Neural progenitor cell (in vitro differentiated cells): ENCODE measurements around the gene PRH2. TPM values are rescaled to one million over a fixed set of nuclear protein-coding genes. Genes with fewer than 3 reads are reported as not detected.

Experiments
- DNase-seq: peaks from one replicate; pipeline ENCODE4 v3.0.0-alpha.2; 2016; ENCODE audit warnings: low spot score
- H2AFZ ChIP-seq: fragments of 200-600 bp; sonication (generic); replicated peaks from 2 replicates; pipeline ENCODE4 v1.6.1; 2016; ENCODE audit warnings: antibody characterized with exemption
- H3F3A ChIP-seq: fragments of 200-600 bp; sonication (generic); 2 replicates; pipeline ENCODE4 v1.6.1; 2016; ENCODE audit warnings: antibody characterized with exemption, low read depth
- H3K27ac ChIP-seq: fragments of 200-600 bp; sonication (generic); 2 replicates; pipeline ENCODE4 v1.5.1; 2016; ENCODE audit warnings: mild to moderate bottlenecking
- H3K27me3 ChIP-seq: fragments of 200-600 bp; sonication (generic); 2 replicates; pipeline ENCODE4 v1.6.1; 2016; ENCODE audit warnings: mild to moderate bottlenecking, moderate library complexity
- H3K36me3 ChIP-seq: fragments of 200-600 bp; sonication (generic); 2 replicates; pipeline ENCODE4 v1.5.1; 2016
- H3K4me1 ChIP-seq: fragments of 200-600 bp; sonication (generic); 2 replicates; pipeline ENCODE4 v1.6.1; 2016; ENCODE audit warnings: mixed run types
- H3K4me2 ChIP-seq: fragments of 200-600 bp; sonication (generic); 2 replicates; pipeline ENCODE4 v1.6.1; 2016
- H3K4me3 ChIP-seq: fragments of 200-600 bp; sonication (generic); 2 replicates; pipeline ENCODE4 v1.5.1; 2016
- H3K79me2 ChIP-seq: fragments of 200-600 bp; sonication (generic); 2 replicates; pipeline ENCODE4 v1.6.1; 2016; ENCODE audit warnings: low read depth
- H3K9ac ChIP-seq: fragments of 200-600 bp; sonication (generic); 2 replicates; pipeline ENCODE4 v1.6.1; 2016
- H3K9me3 ChIP-seq: fragments of 200-600 bp; sonication (generic); 2 replicates; pipeline ENCODE4 v1.5.1; 2016; ENCODE audit warnings: low read depth
- H4K20me1 ChIP-seq: fragments of 200-600 bp; sonication (generic); 2 replicates; pipeline ENCODE4 v1.6.1; 2016; ENCODE audit warnings: low read depth
- H3K27ac Mint-ChIP-seq: 3 replicates; pipeline ENCODE4 v1.8.0; 2021; ENCODE audit warnings: mixed read lengths
- H3K27me3 Mint-ChIP-seq: 2 replicates; pipeline ENCODE4 v1.8.0; 2022; ENCODE audit warnings: low read depth, mild to moderate bottlenecking, inconsistent platforms, moderate library complexity, mixed read lengths; ENCODE audit not compliant: insufficient read depth
- H3K36me3 Mint-ChIP-seq: 3 replicates; pipeline ENCODE4 v1.8.0; 2021; ENCODE audit warnings: mixed read lengths
- H3K4me1 Mint-ChIP-seq: 3 replicates; pipeline ENCODE4 v1.8.0; 2021; ENCODE audit warnings: mixed read lengths
- H3K4me3 Mint-ChIP-seq: 3 replicates; pipeline ENCODE4 v1.8.0; 2021; ENCODE audit warnings: mild to moderate bottlenecking, moderate library complexity, mixed read lengths
- H3K9me3 Mint-ChIP-seq: 3 replicates; pipeline ENCODE4 v1.8.0; 2020; ENCODE audit warnings: mixed read lengths
- EZH2 ChIP-seq: fragments of 200-600 bp; sonication (generic); IDR thresholded peaks from 2 replicates; pipeline ENCODE4 v1.6.1; 2017; ENCODE audit warnings: antibody characterized with exemption, mild to moderate bottlenecking, moderate library complexity
- EZH2phosphoT487 ChIP-seq: fragments of 200-600 bp; sonication (generic); IDR thresholded peaks from 2 replicates; pipeline ENCODE4 v1.6.1; 2017; ENCODE audit warnings: antibody characterized with exemption
- total RNA-seq: library from RNA; depleted of rRNA; stranded (reverse); fragments of >200 nt; gene quantifications from 2 replicates; pipeline ENCODE4 v1.2.3, GENCODE V29; 2015; ENCODE audit warnings: low replicate concordance
- TF ChIP-seq, protein P1 (sequence below): fragments of 200-600 bp; sonication (generic); IDR thresholded peaks from 2 replicates; pipeline ENCODE4 v1.5.1; 2017; ENCODE audit warnings: antibody characterized with exemption, mild to moderate bottlenecking

PRH2 gene
- total RNA-seq, 1 donor from 2014 or later = not detected

GRCh38 chr12:10891937-10892336 lies 37.1 kb upstream of the PRH2 start:
- H3K27ac ChIP-seq = no peak overlapping the region
- Mint-ChIP-seq H3K9me3 (no peaks in the 10 kb centered on the region), H3K4me1 (peaks cover 3% of the 10 kb centered on the region), H3K4me3 (no peak overlapping the region), H3K36me3 (peaks cover 15% of the 10 kb centered on the region), H3K27ac (no peak overlapping the region), H3K27me3 (peaks cover 3% of the 10 kb centered on the region)
- no peaks in the 10 kb centered on the region for H3K27me3 ChIP-seq
- H3K4me3 ChIP-seq = no peak overlapping the region
- no peaks in the 10 kb centered on the region for H3K9me3 ChIP-seq
- no peaks in the 10 kb centered on the region for H3K79me2 ChIP-seq
- no peaks in the 10 kb centered on the region for H3K36me3 ChIP-seq
- no peak for DNase-seq
- TF ChIP-seq, protein P1, sequence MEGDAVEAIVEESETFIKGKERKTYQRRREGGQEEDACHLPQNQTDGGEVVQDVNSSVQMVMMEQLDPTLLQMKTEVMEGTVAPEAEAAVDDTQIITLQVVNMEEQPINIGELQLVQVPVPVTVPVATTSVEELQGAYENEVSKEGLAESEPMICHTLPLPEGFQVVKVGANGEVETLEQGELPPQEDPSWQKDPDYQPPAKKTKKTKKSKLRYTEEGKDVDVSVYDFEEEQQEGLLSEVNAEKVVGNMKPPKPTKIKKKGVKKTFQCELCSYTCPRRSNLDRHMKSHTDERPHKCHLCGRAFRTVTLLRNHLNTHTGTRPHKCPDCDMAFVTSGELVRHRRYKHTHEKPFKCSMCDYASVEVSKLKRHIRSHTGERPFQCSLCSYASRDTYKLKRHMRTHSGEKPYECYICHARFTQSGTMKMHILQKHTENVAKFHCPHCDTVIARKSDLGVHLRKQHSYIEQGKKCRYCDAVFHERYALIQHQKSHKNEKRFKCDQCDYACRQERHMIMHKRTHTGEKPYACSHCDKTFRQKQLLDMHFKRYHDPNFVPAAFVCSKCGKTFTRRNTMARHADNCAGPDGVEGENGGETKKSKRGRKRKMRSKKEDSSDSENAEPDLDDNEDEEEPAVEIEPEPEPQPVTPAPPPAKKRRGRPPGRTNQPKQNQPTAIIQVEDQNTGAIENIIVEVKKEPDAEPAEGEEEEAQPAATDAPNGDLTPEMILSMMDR = no peak
- TF ChIP-seq EZH2phosphoT487 (no peak), EZH2 (no peak)
- H3K4me2 ChIP-seq = no peak overlapping the region
- H3K9ac ChIP-seq = no peak overlapping the region
- no peaks in the 10 kb centered on the region for H3F3A ChIP-seq
- no peak overlapping the region for H2AFZ ChIP-seq
- no peaks in the 10 kb centered on the region for H3K4me1 ChIP-seq
- H4K20me1 ChIP-seq = no peaks in the 10 kb centered on the region

- Histone ChIP-seq H3K27me3 (no peaks in the 10 kb centered on the region), H3K79me2 (no peaks in the 10 kb centered on the region), H3K27ac (no peak overlapping the region), H3K36me3 (no peaks in the 10 kb centered on the region), H3K9ac (no peak overlapping the region), H3K4me3 (no peak overlapping the region), H3K4me2 (no peak overlapping the region), H3K9me3 (no peaks in the 10 kb centered on the region), H3F3A (no peaks in the 10 kb centered on the region), H4K20me1 (no peaks in the 10 kb centered on the region), H3K4me1 (no peaks in the 10 kb centered on the region), H2AFZ (no peak overlapping the region)
- Mint-ChIP-seq H3K4me3 (no peak overlapping the region), H3K9me3 (peaks cover 13% of the 10 kb centered on the region), H3K4me1 (no peaks in the 10 kb centered on the region), H3K27me3 (peaks cover 7% of the 10 kb centered on the region), H3K36me3 (peaks cover 18% of the 10 kb centered on the region), H3K27ac (no peak overlapping the region)
- TF ChIP-seq, protein P1 = no peak
- no peak for TF ChIP-seq EZH2phosphoT487
- TF ChIP-seq EZH2 = no peak
- DNase-seq = no peak
Observed at GRCh38 chr12:10896854-10897253, 32.2 kb upstream of the PRH2 start.

- no peaks in the 10 kb centered on the region for H3F3A ChIP-seq
- Mint-ChIP-seq H3K4me1 (no peaks in the 10 kb centered on the region), H3K4me3 (no peak overlapping the region), H3K27ac (no peak overlapping the region), H3K27me3 (peaks cover 8% of the 10 kb centered on the region), H3K36me3 (peaks cover 29% of the 10 kb centered on the region), H3K9me3 (peaks cover 46% of the 10 kb centered on the region)
- H3K27ac ChIP-seq = no peak overlapping the region
- H3K27me3 ChIP-seq = no peaks in the 10 kb centered on the region
- TF ChIP-seq, protein P1 = no peak
- H3K79me2 ChIP-seq = peaks cover 6% of the 10 kb centered on the region
- peaks cover 11% of the 10 kb centered on the region for H3K36me3 ChIP-seq
- no peaks in the 10 kb centered on the region for H3K4me1 ChIP-seq
- H3K9ac ChIP-seq = no peak overlapping the region
- H3K4me2 ChIP-seq = no peak overlapping the region
- DNase-seq = no peak
- H3K4me3 ChIP-seq = no peak overlapping the region
- no peak overlapping the region for H2AFZ ChIP-seq
- H4K20me1 ChIP-seq = no peaks in the 10 kb centered on the region
- H3K9me3 ChIP-seq = peaks cover 4% of the 10 kb centered on the region
Observed at GRCh38 chr12:10900530-10900929, 28.5 kb upstream of the PRH2 start.
